Nephron (organoid): Measurements from ENCODE around the gene CDC25C.
"Not testable (repeated sequence)": the region's sequence is repeated elsewhere in the genome, so short reads cannot be mapped to it uniquely, and the experiment has no call there.

ENCODE experiments used
- H3K27ac Mint-ChIP-seq, 3 experiments: 2 replicates each; pipeline ENCODE4 v1.8.0; 2020; ENCODE audit warnings: mixed read lengths in 3 of 3, mild to moderate bottlenecking in 2 of 3, moderate library complexity in 1 of 3
- H3K27me3 Mint-ChIP-seq: 2 replicates; pipeline ENCODE4 v1.8.0; 2021; ENCODE audit warnings: low read depth, mild to moderate bottlenecking, moderate library complexity, mixed read lengths
- H3K36me3 Mint-ChIP-seq: 2 replicates; pipeline ENCODE4 v1.8.0; 2020; ENCODE audit warnings: low read depth, mixed read lengths
- H3K4me1 Mint-ChIP-seq: 2 replicates; pipeline ENCODE4 v1.8.0; 2020; ENCODE audit warnings: mixed read lengths
- H3K4me3 Mint-ChIP-seq, 3 experiments: 2 replicates each; pipeline ENCODE4 v1.8.0; 2020; ENCODE audit warnings: mild to moderate bottlenecking in 3 of 3, mixed read lengths in 3 of 3, moderate library complexity in 2 of 3
- H3K9me3 Mint-ChIP-seq: 2 replicates; pipeline ENCODE4 v1.8.0; 2020; ENCODE audit warnings: mixed read lengths
- CTCF ChIP-seq, 3 experiments: fragments of 200-600 bp; sonication (generic); IDR thresholded peaks; one replicate each; pipeline ENCODE4 v1.5.0; 2021; ENCODE audit warnings: antibody characterized with exemption in 3 of 3; ENCODE audit not compliant: unreplicated experiment in 3 of 3

The CDC25C gene

GRCh38 chr5:138337685-138338410 lies 6.2 kb upstream of the CDC25C start, which contains the start of gene FAM53C:
FAM53C (plus strand) TSS chr5:138338266; CDS start chr5:138341336, 3,070 bp downstream.
- TF ChIP-seq CTCF (IDR thresholded peaks at IDR 0.05; ENCODE audit: unreplicated experiment in 3 of 3): no peak
- H3K27ac Mint-ChIP-seq: peak within 1 kb of the TSS; percentile 99 to 100 (median 99)
- H3K27me3 Mint-ChIP-seq: no peaks in the 10 kb centered on the region
- peak within 1 kb of the TSS; percentile 89 to 95 (median 92) for H3K4me3 Mint-ChIP-seq
- peaks cover 19% of the 10 kb centered on the region for H3K36me3 Mint-ChIP-seq
- H3K9me3 Mint-ChIP-seq: no peaks in the 10 kb centered on the region
- H3K4me1 Mint-ChIP-seq: peaks cover 34% of the 10 kb centered on the region

DNA sequence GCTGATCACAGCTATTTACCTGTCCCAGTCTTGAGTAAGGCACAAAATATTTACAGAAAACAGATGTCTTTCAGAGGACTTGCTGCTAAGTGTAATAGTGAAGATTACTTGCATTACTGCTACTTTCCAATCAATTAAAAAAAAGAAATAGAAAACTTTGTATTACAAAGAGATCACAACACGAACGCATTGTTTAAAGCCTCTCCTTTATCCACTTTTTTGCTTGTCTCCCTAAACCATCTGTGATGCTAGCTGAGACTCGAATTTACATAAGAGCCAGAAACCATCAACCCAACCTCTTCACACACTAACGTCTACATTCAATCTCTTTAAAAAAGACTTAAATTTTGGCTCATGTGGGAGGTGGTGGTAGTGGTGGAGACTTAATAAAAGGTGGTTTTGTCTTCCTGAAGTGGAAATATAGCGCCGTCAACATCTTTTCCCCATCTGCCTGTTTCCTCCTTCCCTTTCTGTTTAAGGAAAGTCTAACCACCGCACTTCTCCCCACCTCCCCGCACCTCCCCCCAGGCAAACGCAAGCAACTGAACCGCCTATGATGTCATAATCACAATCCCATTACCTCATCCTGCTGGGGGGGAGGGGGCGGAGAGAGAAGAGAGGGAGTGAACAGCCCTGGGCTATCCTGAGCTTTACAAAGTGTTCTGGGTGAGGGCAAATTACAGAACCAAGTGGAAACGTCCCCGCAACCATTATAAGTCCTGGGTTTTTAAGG lies 5.5 kb upstream of the CDC25C start:
- Mint-ChIP-seq H3K36me3 (peaks cover 17% of the 10 kb centered on the region), H3K27ac (peak overlapping the region; percentile 99 to 100 (median 99)), H3K9me3 (no peaks in the 10 kb centered on the region), H3K4me1 (peaks cover 35% of the 10 kb centered on the region), H3K27me3 (no peaks in the 10 kb centered on the region), H3K4me3 (peak overlapping the region; percentile 89 to 95 (median 92))
- no peak for TF ChIP-seq CTCF (IDR thresholded peaks at IDR 0.05; ENCODE audit: unreplicated experiment in 3 of 3)

DNA sequence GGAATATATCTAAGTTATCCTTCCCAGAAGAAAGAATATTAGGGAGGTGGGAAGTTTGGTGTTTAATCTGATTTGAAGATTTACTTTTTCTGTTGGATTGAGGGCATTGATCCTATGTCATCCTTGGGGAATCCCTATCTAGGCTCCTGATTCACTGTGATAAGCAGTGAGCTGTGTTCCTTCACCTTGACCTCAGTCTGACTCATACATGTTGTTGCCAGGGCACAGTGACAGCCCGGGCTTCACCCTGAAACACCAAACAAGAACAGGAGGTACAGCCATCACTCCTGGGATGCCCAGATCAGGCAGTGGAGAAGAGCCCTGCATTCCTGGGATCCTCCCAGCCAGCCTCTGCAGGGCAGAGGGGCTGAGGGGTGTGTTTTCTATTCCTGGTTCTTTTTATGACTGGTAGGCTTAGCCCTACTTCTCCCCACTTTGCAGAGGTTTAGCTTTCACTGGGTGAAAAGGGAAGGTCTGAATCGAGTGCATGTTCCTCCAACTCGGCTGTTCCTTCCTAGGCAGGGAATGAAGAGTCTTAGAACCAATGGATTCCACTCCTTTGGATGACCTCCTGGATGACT lies 3.4 kb upstream of the CDC25C start:
- Mint-ChIP-seq H3K4me1 (peaks cover 35% of the 10 kb centered on the region), H3K9me3 (no peaks in the 10 kb centered on the region), H3K27ac (peak overlapping the region; percentile 20 to 95 (median 82)), H3K27me3 (no peaks in the 10 kb centered on the region), H3K36me3 (no peaks in the 10 kb centered on the region), H3K4me3 (peak overlapping the region; percentile 68 to 73 (median 73))
- no peak for TF ChIP-seq CTCF (IDR thresholded peaks at IDR 0.05; ENCODE audit: unreplicated experiment in 3 of 3)

GRCh38 chr5:138330813-138331448 lies 673 bp downstream of the CDC25C start:
- Mint-ChIP-seq H3K27me3 (no peaks in the 10 kb centered on the region), H3K4me3 (peak overlapping the region; percentile 82 to 91 (median 85)), H3K4me1 (peaks cover 26% of the 10 kb centered on the region), H3K27ac (peak overlapping the region; percentile 18 to 82 (median 54)), H3K36me3 (no peaks in the 10 kb centered on the region), H3K9me3 (no peaks in the 10 kb centered on the region)
- TF ChIP-seq CTCF (IDR thresholded peaks at IDR 0.05; ENCODE audit: unreplicated experiment in 3 of 3): no peak

DNA sequence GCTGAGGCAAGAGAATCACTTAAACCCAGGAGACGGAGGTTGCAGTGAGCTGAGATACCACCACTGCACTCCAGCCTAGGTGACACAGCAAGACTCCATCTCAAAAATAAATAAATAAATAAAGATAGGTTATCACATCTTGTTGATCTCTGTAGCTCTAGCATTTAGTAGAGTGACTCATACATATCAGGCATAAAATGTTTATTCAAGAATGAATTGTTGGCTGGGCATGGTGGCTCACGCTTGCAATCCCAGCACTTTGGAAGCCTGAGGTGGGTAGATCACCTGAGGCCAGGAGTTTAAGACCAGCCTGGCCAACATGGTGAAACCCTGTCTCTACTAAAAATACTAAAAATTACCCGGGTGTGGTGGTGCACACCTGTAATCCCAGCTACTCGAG lies 13.4 kb downstream of the CDC25C start:
- not testable (repeated sequence) for H3K4me1 Mint-ChIP-seq, H3K4me3 Mint-ChIP-seq, H3K27ac Mint-ChIP-seq, H3K9me3 Mint-ChIP-seq, H3K27me3 Mint-ChIP-seq
- peaks cover 12% of the 10 kb centered on the region for H3K36me3 Mint-ChIP-seq

DNA sequence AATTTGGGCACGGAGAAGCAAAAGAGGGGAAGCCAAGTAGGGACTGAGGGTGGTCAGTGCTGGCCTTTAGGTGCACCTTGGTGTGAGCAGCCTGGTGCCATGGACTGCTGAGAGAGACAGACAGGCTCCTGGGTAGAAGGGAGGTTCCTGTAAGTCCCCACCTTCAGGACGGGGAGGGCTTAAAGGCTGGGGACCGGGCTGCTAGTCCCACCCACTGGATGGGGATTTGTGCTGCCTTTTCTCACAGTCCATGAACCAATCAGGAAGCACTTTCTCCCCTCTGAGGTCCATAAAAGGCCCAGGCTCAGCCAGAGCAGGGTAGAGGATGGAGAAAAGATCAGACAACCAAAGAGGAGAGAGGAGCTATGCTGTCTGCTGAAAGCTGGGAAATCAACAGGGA lies 15.2 kb downstream of the CDC25C start:
- Mint-ChIP-seq H3K27ac (no peak overlapping the region), H3K27me3 (no peaks in the 10 kb centered on the region), H3K9me3 (no peaks in the 10 kb centered on the region), H3K4me3 (no peak overlapping the region), H3K36me3 (peaks cover 28% of the 10 kb centered on the region), H3K4me1 (no peaks in the 10 kb centered on the region)
- TF ChIP-seq CTCF (IDR thresholded peaks at IDR 0.05; ENCODE audit: unreplicated experiment in 3 of 3): no peak
